GM21515 (cell line): ENCODE results near the gene ZNF10.

Experiments used
- ATAC-seq: cut with Tn5 transposase; IDR thresholded peaks from one replicate; pipeline ENCODE4 v1.9.1; 2021; ENCODE audit not compliant: unreplicated experiment

ZNF10 gene

DNA sequence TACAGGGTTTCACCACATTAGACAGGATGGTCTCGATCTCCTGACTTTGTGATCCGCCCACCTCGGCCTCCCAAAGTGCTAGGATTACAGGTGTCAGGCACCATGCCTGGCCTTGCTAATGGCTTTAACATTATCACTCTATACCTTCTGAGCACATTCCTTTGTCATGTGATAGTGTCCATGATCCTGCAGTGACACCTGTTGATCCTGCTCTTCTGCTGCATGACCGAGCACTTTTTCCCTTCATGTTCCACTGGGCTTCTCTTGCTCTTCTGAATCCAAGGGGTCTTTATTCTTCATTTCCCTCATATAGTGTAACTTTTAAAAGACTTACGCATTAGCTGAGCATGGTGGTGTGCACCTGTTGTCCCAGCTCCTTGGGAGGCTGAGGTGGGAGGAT, 62.4 kb downstream of the ZNF10 start:
- no peak for ATAC-seq

DNA sequence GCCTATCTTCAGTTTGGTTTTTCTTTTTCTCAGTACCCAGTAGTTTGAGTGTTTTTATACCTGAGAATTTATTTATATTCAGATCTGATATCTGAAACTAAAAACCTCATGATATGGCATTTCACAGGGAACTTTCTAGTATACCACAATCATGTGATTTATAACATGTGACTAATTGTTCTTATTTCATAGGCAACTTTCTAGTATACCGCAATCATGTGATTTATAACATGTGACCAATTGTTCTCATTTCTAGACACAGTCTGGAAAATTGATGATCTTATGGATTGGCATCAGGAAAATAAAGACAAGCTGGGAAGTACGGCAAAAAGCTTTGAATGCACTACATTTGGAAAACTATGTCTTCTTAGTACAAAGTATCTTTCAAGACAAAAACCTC, 71.5 kb downstream of the ZNF10 start:
- ATAC-seq, result no peak

DNA sequence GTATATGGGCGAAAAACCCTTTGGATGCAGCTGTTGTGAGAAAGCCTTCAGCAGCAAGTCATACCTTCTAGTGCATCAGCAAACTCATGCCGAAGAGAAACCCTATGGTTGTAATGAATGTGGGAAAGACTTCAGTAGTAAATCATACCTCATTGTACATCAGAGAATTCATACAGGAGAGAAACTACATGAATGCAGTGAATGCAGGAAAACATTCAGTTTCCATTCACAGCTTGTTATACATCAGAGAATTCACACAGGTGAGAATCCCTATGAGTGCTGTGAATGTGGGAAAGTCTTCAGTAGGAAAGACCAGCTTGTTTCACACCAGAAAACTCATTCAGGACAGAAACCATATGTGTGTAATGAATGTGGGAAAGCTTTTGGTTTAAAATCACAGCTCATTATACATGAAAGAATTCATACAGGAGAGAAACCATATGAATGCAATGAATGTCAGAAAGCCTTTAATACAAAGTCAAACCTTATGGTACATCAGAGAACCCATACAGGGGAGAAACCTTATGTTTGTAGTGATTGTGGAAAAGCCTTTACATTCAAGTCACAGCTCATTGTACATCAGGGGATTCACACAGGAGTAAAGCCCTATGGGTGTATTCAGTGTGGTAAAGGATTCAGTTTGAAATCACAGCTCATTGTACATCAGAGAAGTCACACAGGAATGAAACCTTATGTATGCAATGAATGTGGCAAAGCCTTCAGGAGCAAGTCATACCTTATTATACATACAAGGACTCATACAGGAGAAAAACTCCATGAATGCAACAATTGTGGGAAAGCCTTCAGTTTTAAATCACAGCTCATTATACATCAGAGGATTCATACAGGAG, 72.3 kb downstream of the ZNF10 start:
- ATAC-seq, result no peak

DNA sequence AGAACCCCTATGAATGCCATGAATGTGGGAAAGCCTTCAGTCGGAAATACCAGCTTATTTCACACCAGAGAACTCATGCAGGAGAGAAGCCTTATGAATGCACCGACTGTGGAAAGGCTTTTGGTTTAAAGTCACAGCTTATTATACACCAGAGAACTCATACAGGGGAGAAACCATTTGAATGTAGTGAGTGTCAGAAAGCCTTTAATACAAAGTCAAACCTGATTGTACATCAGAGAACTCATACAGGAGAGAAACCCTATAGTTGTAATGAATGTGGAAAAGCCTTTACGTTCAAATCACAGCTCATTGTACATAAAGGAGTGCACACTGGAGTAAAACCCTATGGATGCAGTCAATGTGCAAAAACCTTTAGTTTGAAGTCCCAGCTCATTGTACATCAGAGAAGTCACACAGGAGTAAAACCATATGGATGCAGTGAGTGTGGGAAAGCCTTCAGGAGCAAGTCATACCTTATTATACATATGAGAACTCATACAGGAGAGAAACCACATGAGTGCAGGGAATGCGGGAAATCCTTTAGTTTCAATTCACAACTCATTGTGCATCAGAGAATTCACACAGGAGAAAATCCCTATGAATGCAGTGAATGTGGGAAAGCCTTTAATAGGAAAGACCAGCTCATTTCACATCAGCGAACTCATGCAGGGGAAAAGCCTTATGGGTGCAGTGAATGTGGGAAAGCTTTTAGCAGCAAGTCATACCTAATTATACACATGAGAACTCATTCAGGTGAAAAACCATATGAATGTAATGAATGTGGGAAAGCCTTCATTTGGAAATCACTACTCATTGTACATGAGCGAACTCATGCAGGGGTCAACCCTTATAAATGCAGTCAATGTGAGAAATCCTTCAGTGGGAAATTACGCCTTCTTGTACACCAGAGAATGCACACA, 73.2 kb downstream of the ZNF10 start:
- ATAC-seq, result no peak

DNA sequence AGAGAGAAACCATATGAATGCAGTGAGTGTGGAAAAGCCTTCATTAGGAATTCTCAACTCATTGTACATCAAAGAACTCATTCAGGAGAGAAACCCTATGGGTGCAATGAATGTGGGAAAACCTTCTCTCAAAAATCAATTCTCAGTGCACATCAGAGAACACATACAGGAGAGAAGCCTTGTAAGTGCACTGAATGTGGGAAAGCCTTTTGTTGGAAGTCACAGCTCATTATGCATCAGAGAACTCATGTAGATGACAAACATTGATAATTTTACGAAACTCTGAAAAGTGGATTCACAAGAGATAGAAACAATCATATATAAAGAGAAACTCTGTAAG, 73.8 kb downstream of the ZNF10 start:
- no peak for ATAC-seq

DNA sequence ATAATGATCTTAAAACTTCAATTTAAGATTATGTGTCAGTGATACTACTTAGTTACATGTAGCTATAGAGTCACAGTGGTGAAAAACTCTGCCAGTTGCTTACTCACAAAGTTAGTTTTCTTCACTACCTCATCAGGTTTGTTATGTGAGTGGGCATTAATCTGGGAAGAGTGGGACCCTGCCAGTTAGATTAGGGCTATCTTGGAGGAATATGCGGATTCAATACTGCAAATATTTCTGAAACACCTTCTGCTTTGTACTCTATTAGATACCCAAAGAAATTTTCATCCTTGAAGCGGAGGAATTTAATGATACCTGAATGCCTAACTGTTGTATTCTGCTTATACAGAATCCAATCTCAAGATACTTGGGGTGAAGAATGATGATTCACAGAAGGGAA, 76.0 kb downstream of the ZNF10 start:
- ATAC-seq, result no peak
